ENCODE results near the gene ATG4C. TPM values are rescaled to one million over a fixed set of nuclear protein-coding genes. Genes with fewer than 3 reads are reported as not detected.

The ATG4C gene
- total RNA-seq, 1 donor: 5.8 TPM

- Histone ChIP-seq H3K4me1 (ENCODE audit: insufficient read depth, low read length) (no peaks in the 10 kb centered on the region), H3K9me3 (ENCODE audit: low read depth, low read length) (no peaks in the 10 kb centered on the region), H4K20me1 (ENCODE audit: insufficient read depth, low read length) (no peaks in the 10 kb centered on the region), H3K36me3 (ENCODE audit: insufficient read depth, low read length) (no peaks in the 10 kb centered on the region), H3K27me3 (ENCODE audit: insufficient read depth, low read length) (no peaks in the 10 kb centered on the region), H3K4me3 (ENCODE audit: insufficient read depth, low read length) (no peak overlapping the region), H3K79me2 (ENCODE audit: insufficient read depth, low read length) (no peaks in the 10 kb centered on the region), H3K4me2 (ENCODE audit: insufficient read depth, low read length) (no peak overlapping the region), H2AFZ (ENCODE audit: low read length) (no peak overlapping the region), H3K27ac (ENCODE audit: low read depth, low read length) (no peak overlapping the region)
- no peak for TF ChIP-seq CTCF (IDR thresholded peaks at IDR 0.05; ENCODE audit: extremely low read depth, low read depth, low read length)
- no peak for DNase-seq (ENCODE audit: insufficient read length, low spot score, missing footprints)
These were observed 104.0 kb downstream of the ATG4C start for GRCh38 chr1:62887799-62888507.

GRCh38 chr1:62891956-62892562 is 108.1 kb downstream of the ATG4C start:
- H2AFZ ChIP-seq (ENCODE audit: low read length): no peak overlapping the region
- DNase-seq (ENCODE audit: insufficient read length, low spot score, missing footprints): no peak
- no peak overlapping the region for H3K27ac ChIP-seq (ENCODE audit: low read depth, low read length)
- no peaks in the 10 kb centered on the region for H4K20me1 ChIP-seq (ENCODE audit: insufficient read depth, low read length)
- no peaks in the 10 kb centered on the region for H3K4me1 ChIP-seq (ENCODE audit: insufficient read depth, low read length)
- H3K4me3 ChIP-seq (ENCODE audit: insufficient read depth, low read length): no peak overlapping the region
- no peak for TF ChIP-seq CTCF (IDR thresholded peaks at IDR 0.05; ENCODE audit: extremely low read depth, low read depth, low read length)
- H3K79me2 ChIP-seq (ENCODE audit: insufficient read depth, low read length): no peaks in the 10 kb centered on the region
- H3K27me3 ChIP-seq (ENCODE audit: insufficient read depth, low read length): peaks cover 2% of the 10 kb centered on the region
- H3K4me2 ChIP-seq (ENCODE audit: insufficient read depth, low read length): no peak overlapping the region
- no peaks in the 10 kb centered on the region for H3K36me3 ChIP-seq (ENCODE audit: insufficient read depth, low read length)
- H3K9me3 ChIP-seq (ENCODE audit: low read depth, low read length): no peaks in the 10 kb centered on the region

- no peak for TF ChIP-seq CTCF (IDR thresholded peaks at IDR 0.05; ENCODE audit: extremely low read depth, low read depth, low read length)
- Histone ChIP-seq H3K36me3 (ENCODE audit: insufficient read depth, low read length) (no peaks in the 10 kb centered on the region), H3K79me2 (ENCODE audit: insufficient read depth, low read length) (no peaks in the 10 kb centered on the region), H3K27ac (ENCODE audit: low read depth, low read length) (no peak overlapping the region), H3K27me3 (ENCODE audit: insufficient read depth, low read length) (peaks cover 2% of the 10 kb centered on the region), H3K4me3 (ENCODE audit: insufficient read depth, low read length) (no peak overlapping the region), H2AFZ (ENCODE audit: low read length) (no peak overlapping the region), H3K9me3 (ENCODE audit: low read depth, low read length) (no peaks in the 10 kb centered on the region), H3K4me2 (ENCODE audit: insufficient read depth, low read length) (no peak overlapping the region), H3K4me1 (ENCODE audit: insufficient read depth, low read length) (no peaks in the 10 kb centered on the region), H4K20me1 (ENCODE audit: insufficient read depth, low read length) (no peaks in the 10 kb centered on the region)
- DNase-seq (ENCODE audit: insufficient read length, low spot score, missing footprints): no peak
These were observed 113.9 kb downstream of the ATG4C start for GRCh38 chr1:62897788-62898187.

GRCh38 chr1:62900566-62900965 is 116.6 kb downstream of the ATG4C start:
- TF ChIP-seq CTCF (IDR thresholded peaks at IDR 0.05; ENCODE audit: extremely low read depth, low read depth, low read length): no peak

More at GRCh38 chr1:62900566-62900965, 116.6 kb downstream of the ATG4C start:
- Histone ChIP-seq H3K79me2 (ENCODE audit: insufficient read depth, low read length) (no peaks in the 10 kb centered on the region), H3K27me3 (ENCODE audit: insufficient read depth, low read length) (peaks cover 2% of the 10 kb centered on the region), H3K4me3 (ENCODE audit: insufficient read depth, low read length) (no peak overlapping the region), H3K9me3 (ENCODE audit: low read depth, low read length) (no peaks in the 10 kb centered on the region), H3K27ac (ENCODE audit: low read depth, low read length) (no peak overlapping the region), H4K20me1 (ENCODE audit: insufficient read depth, low read length) (no peaks in the 10 kb centered on the region), H3K4me2 (ENCODE audit: insufficient read depth, low read length) (no peak overlapping the region), H3K4me1 (ENCODE audit: insufficient read depth, low read length) (no peaks in the 10 kb centered on the region), H2AFZ (ENCODE audit: low read length) (no peak overlapping the region), H3K36me3 (ENCODE audit: insufficient read depth, low read length) (no peaks in the 10 kb centered on the region)
- no peak for DNase-seq (ENCODE audit: insufficient read length, low spot score, missing footprints)
